Tibial nerve (tissue), 3 donors: ENCODE results near the gene FAM131A.

Experiments
- POLR2A ChIP-seq, 2 donors: fragments of 450-650 bp; IDR thresholded peaks; one replicate each; pipeline ENCODE4 v1.6.1; 2017; ENCODE audit warnings: antibody characterized with exemption in 2 of 2, mild to moderate bottlenecking in 2 of 2, moderate library complexity in 2 of 2
- TF ChIP-seq, protein P1 (sequence below), 5 experiments: fragments of 200-600 bp in 3 of 5; fragments of 450-650 bp in 2 of 5; sonication (generic) in 3 of 5; IDR thresholded peaks; one replicate each; pipeline ENCODE4 v1.5.1; 2016 to 2019; ENCODE audit warnings: antibody characterized with exemption in 5 of 5, mild to moderate bottlenecking in 3 of 5, moderate library complexity in 2 of 5

DNA sequence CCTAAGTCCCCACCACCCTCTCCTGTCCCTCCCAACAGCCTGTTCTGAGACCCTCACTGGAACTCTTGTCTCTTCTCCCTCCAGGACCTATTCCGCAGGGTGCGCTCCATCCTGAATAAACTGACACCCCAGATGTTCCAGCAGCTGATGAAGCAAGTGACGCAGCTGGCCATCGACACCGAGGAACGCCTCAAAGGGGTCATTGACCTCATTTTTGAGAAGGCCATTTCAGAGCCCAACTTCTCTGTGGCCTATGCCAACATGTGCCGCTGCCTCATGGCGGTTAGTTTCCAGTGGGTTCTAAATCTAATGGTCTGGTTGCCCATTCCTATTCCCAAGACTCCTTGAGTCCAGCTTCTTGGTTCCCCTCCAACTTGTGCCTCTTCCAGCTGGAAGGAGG is 13.7 kb upstream of the FAM131A start:
- TF ChIP-seq, protein P1, sequence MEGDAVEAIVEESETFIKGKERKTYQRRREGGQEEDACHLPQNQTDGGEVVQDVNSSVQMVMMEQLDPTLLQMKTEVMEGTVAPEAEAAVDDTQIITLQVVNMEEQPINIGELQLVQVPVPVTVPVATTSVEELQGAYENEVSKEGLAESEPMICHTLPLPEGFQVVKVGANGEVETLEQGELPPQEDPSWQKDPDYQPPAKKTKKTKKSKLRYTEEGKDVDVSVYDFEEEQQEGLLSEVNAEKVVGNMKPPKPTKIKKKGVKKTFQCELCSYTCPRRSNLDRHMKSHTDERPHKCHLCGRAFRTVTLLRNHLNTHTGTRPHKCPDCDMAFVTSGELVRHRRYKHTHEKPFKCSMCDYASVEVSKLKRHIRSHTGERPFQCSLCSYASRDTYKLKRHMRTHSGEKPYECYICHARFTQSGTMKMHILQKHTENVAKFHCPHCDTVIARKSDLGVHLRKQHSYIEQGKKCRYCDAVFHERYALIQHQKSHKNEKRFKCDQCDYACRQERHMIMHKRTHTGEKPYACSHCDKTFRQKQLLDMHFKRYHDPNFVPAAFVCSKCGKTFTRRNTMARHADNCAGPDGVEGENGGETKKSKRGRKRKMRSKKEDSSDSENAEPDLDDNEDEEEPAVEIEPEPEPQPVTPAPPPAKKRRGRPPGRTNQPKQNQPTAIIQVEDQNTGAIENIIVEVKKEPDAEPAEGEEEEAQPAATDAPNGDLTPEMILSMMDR (IDR thresholded peaks at IDR 0.05), result no peak
- no peak for TF ChIP-seq POLR2A (IDR thresholded peaks at IDR 0.05)
